Natural killer cell (primary cell): ENCODE data around the gene SMTNL2. TPM values are rescaled to one million over a fixed set of nuclear protein-coding genes. Genes with fewer than 3 reads are reported as not detected.

Source experiments
- ATAC-seq, 3 donors: fragments of 150-1000 bp in 2 of 3; fragments of 200-7000 bp in 1 of 3; cut with Tn5 transposase; 1 replicate in 1 of 3; 2 replicates in 2 of 3; pipeline ENCODE4 v1.10.0; 2021; ENCODE audit warnings: mild to moderate bottlenecking in 2 of 3, moderate library complexity in 2 of 3
- DNase-seq, 2 donors: peaks; one replicate each; pipeline versions ENCODE4 v3.0.0 to v3.0.0-alpha.2; 2013 to 2021; ENCODE audit warnings: mixed read lengths in 1 of 2
- H3K27ac ChIP-seq: one replicate; pipeline ENCODE4 v1.5.1; 2013; ENCODE audit warnings: mild to moderate bottlenecking, low read length
- H3K27me3 ChIP-seq: one replicate; pipeline ENCODE4 v1.6.1; 2013; ENCODE audit warnings: low read length; ENCODE audit not compliant: control insufficient read depth, insufficient read depth
- H3K36me3 ChIP-seq: one replicate; pipeline ENCODE4 v1.6.1; 2013; ENCODE audit warnings: low read length; ENCODE audit not compliant: control insufficient read depth, insufficient read depth
- H3K4me1 ChIP-seq: one replicate; pipeline ENCODE4 v1.6.1; 2013; ENCODE audit warnings: low read length; ENCODE audit not compliant: control insufficient read depth, insufficient read depth
- H3K4me3 ChIP-seq: one replicate; pipeline ENCODE4 v1.5.1; 2013; ENCODE audit warnings: low read length
- H3K9me3 ChIP-seq: one replicate; pipeline ENCODE4 v1.6.1; 2013; ENCODE audit warnings: low read length; ENCODE audit not compliant: control insufficient read depth, insufficient read depth
- H3K27ac Mint-ChIP-seq, 2 donors: one replicate each; pipeline ENCODE4 v1.8.0; 2022; ENCODE audit warnings: mild to moderate bottlenecking in 2 of 2, mixed read lengths in 2 of 2, moderate library complexity in 1 of 2
- H3K27me3 Mint-ChIP-seq, 2 donors: one replicate each; pipeline ENCODE4 v1.8.0; 2022; ENCODE audit warnings: low read depth in 2 of 2, mixed read lengths in 2 of 2
- H3K36me3 Mint-ChIP-seq: one replicate; pipeline ENCODE4 v1.8.0; 2022; ENCODE audit warnings: mixed read lengths
- H3K4me1 Mint-ChIP-seq, 2 donors: one replicate each; pipeline ENCODE4 v1.8.0; 2022; ENCODE audit warnings: mixed read lengths in 2 of 2
- H3K4me3 Mint-ChIP-seq: one replicate; pipeline ENCODE4 v1.8.0; 2022; ENCODE audit warnings: mild to moderate bottlenecking, moderate library complexity, mixed read lengths
- H3K9me3 Mint-ChIP-seq, 2 donors: one replicate each; pipeline ENCODE4 v1.8.0; 2022; ENCODE audit warnings: mixed read lengths in 2 of 2
- CTCF ChIP-seq: fragments of 200-600 bp; IDR thresholded peaks from one replicate; pipeline ENCODE4 v1.8.0; 2022; ENCODE audit warnings: antibody characterized with exemption
- WGBS: methylation state at CpG from one replicate; pipeline ENCODE4 v1.1.7; 2013; ENCODE audit warnings: missing lambda C conversion rate; ENCODE audit not compliant: insufficient coverage; 5-methylcytosine and 5-hydroxymethylcytosine counted together
- intact Hi-C: fragments of 100-400 bp; cut with micrococcal nuclease; formaldehyde crosslinking; loops from one replicate; pipeline ENCODE4 v1.14.2; 2022
- total RNA-seq, 4 donors: library from RNA; stranded (reverse); fragments of 120-200 nt in 1 of 4; gene quantifications; one replicate each; pipeline versions ENCODE4 v1.2.3 to v1.2.4, GENCODE V29; 2013 to 2022

The SMTNL2 gene
- total RNA-seq, 3 donors from 2014 or later (not counting 1 experiment from before 2014, with no cell fraction given) = not detected

GRCh38 chr17:4631836-4632580, 47.7 kb downstream of the SMTNL2 start:
- no peak for DNase-seq
- Mint-ChIP-seq H3K36me3 (no peaks in the 10 kb centered on the region), H3K4me3 (no peak overlapping the region), H3K4me1 (peaks cover 0 to 14% of the 10 kb centered on the region in 2 donors), H3K9me3 (no peaks in the 10 kb centered on the region), H3K27me3 (peaks cover 38 to 43% of the 10 kb centered on the region in 2 donors), H3K27ac (no peak overlapping the region)
- Histone ChIP-seq H3K36me3 (no peaks in the 10 kb centered on the region), H3K4me3 (no peak overlapping the region), H3K4me1 (peaks cover 16% of the 10 kb centered on the region), H3K9me3 (no peaks in the 10 kb centered on the region), H3K27me3 (no peaks in the 10 kb centered on the region), H3K27ac (no peak overlapping the region)
- WGBS = 85% methylated on average over 21 of the region's 21 CpGs
- ATAC-seq = no peak
- intact Hi-C loops = no loop called here
- TF ChIP-seq CTCF = no peak

- Histone ChIP-seq H3K4me3 (no peak overlapping the region), H3K36me3 (no peaks in the 10 kb centered on the region), H3K27me3 (no peaks in the 10 kb centered on the region), H3K27ac (no peak overlapping the region), H3K9me3 (no peaks in the 10 kb centered on the region), H3K4me1 (peaks cover 19% of the 10 kb centered on the region)
- peaks cover 0 to 14% of the 10 kb centered on the region in 2 donors for H3K4me1 Mint-ChIP-seq
- 92% methylated on average over 7 of the region's 7 CpGs for WGBS
- no peaks in the 10 kb centered on the region for H3K9me3 Mint-ChIP-seq
- intact Hi-C loops = no loop called here
- H3K4me3 Mint-ChIP-seq = no peak overlapping the region
- no peaks in the 10 kb centered on the region for H3K36me3 Mint-ChIP-seq
- DNase-seq (no peak), ATAC-seq (no peak)
- no peak for TF ChIP-seq CTCF
- peaks cover 34 to 42% of the 10 kb centered on the region in 2 donors for H3K27me3 Mint-ChIP-seq
- no peak overlapping the region for H3K27ac Mint-ChIP-seq
These were observed 48.2 kb downstream of the SMTNL2 start for GRCh38 chr17:4632581-4632920.

GRCh38 chr17:4633643-4634042, 49.3 kb downstream of the SMTNL2 start:
- Histone ChIP-seq H3K36me3 (no peaks in the 10 kb centered on the region), H3K9me3 (no peaks in the 10 kb centered on the region), H3K27me3 (peaks cover 1% of the 10 kb centered on the region), H3K27ac (no peak overlapping the region), H3K4me3 (no peak overlapping the region), H3K4me1 (peaks cover 20% of the 10 kb centered on the region)
- no peak for DNase-seq
- H3K4me3 Mint-ChIP-seq = no peak overlapping the region
- ATAC-seq = no peak
- no peak overlapping the region for H3K27ac Mint-ChIP-seq
- H3K9me3 Mint-ChIP-seq = no peaks in the 10 kb centered on the region
- WGBS = no CpG with 5 or more reads among the region's 2 CpGs
- intact Hi-C loops = no loop called here
- TF ChIP-seq CTCF = no peak
- no peaks in the 10 kb centered on the region for H3K36me3 Mint-ChIP-seq
- peaks cover 42 to 53% of the 10 kb centered on the region in 2 donors for H3K27me3 Mint-ChIP-seq
- peaks cover 0 to 14% of the 10 kb centered on the region in 2 donors for H3K4me1 Mint-ChIP-seq

GRCh38 chr17:4634976-4635375, 50.6 kb downstream of the SMTNL2 start:
- Histone ChIP-seq H3K36me3 (no peaks in the 10 kb centered on the region), H3K4me3 (no peak overlapping the region), H3K27ac (no peak overlapping the region), H3K27me3 (peaks cover 9% of the 10 kb centered on the region), H3K4me1 (peaks cover 27% of the 10 kb centered on the region), H3K9me3 (no peaks in the 10 kb centered on the region)
- H3K4me3 Mint-ChIP-seq = no peak overlapping the region
- 77% methylated on average over 4 of the region's 4 CpGs for WGBS
- intact Hi-C loops = no loop called here
- peaks cover 0 to 22% of the 10 kb centered on the region in 2 donors for H3K4me1 Mint-ChIP-seq
- ATAC-seq (no peak), DNase-seq (no peak)
- H3K27ac Mint-ChIP-seq = no peak overlapping the region
- no peak for TF ChIP-seq CTCF
- no peaks in the 10 kb centered on the region for H3K36me3 Mint-ChIP-seq
- H3K27me3 Mint-ChIP-seq = peaks cover 49 to 60% of the 10 kb centered on the region in 2 donors
- no peaks in the 10 kb centered on the region for H3K9me3 Mint-ChIP-seq
